Left ventricle myocardium superior (tissue), 1 donor: Measurements from ENCODE around the gene MOB3B. TPM values are rescaled to one million over a fixed set of nuclear protein-coding genes. Genes with fewer than 3 reads are reported as not detected.
A peak's percentile ranks its signal among the peaks of the same experiment; 100 is the strongest.
"Not testable (repeated sequence)": the region's sequence is repeated elsewhere in the genome, so short reads cannot be mapped to it uniquely, and the experiment has no call there.

Source experiments
- ATAC-seq: fragments of 200-7000 bp; cut with Tn5 transposase; one replicate; pipeline ENCODE4 v1.9.1; 2020; ENCODE audit warnings: mild to moderate bottlenecking, moderate library complexity
- DNase-seq: peaks from one replicate; pipeline ENCODE4 v3.0.0-alpha.2; 2020
- intact Hi-C: fragments of 100-400 bp; cut with micrococcal nuclease; formaldehyde crosslinking; loops from one replicate; pipeline ENCODE4 v1.11.0; 2022
- total RNA-seq: library from RNA; stranded (reverse); fragmentation: NEBNext Ultra II Directional; extraction: Animal tissue kit (Norgen Biotek cat#: 25700); gene quantifications from one replicate; pipeline ENCODE4 v1.2.1, GENCODE V29; 2021
- donor health status: DM: no; HTN: yes; CAD: no; lungs with severe emphysema.

Gene MOB3B
- total RNA-seq, 1 donor from 2014 or later: 1.7 TPM

- intact Hi-C loops: no loop called here
- no peak for DNase-seq
- peak; percentile 42 for ATAC-seq
Measured at GRCh38 chr9:27436234-27436633, 93.4 kb downstream of the MOB3B start.

GRCh38 chr9:27433631-27434325, 95.8 kb downstream of the MOB3B start:
- ATAC-seq (peak; percentile 34), DNase-seq (no peak)
- intact Hi-C loops: no loop called here

GRCh38 chr9:27432308-27432707, 97.3 kb downstream of the MOB3B start:
- intact Hi-C loops: no loop called here
- ATAC-seq: peak; percentile 19

GRCh38 chr9:27431543-27432147, 98.0 kb downstream of the MOB3B start:
- ATAC-seq: peak; percentile 47
- no peak for DNase-seq
- intact Hi-C loops: no loop called here

More at GRCh38 chr9:27432308-27432707, 97.3 kb downstream of the MOB3B start:
- no peak for DNase-seq

- intact Hi-C loops: no loop called here
- ATAC-seq (no peak), DNase-seq (no peak)
Measured at GRCh38 chr9:27430750-27431535, 98.7 kb downstream of the MOB3B start.

- intact Hi-C loops: no loop called here
- ATAC-seq (no peak), DNase-seq (no peak)
Measured at GRCh38 chr9:27429917-27430316, 99.7 kb downstream of the MOB3B start.

- ATAC-seq: no peak
- DNase-seq: no peak
- intact Hi-C loops: no loop called here
Measured at GRCh38 chr9:27429436-27429835, 100.2 kb downstream of the MOB3B start.

- intact Hi-C loops: no loop called here
- DNase-seq (no peak), ATAC-seq (no peak)
Measured at GRCh38 chr9:27428551-27428950, 101.1 kb downstream of the MOB3B start.

GRCh38 chr9:27427272-27427643, 102.4 kb downstream of the MOB3B start:
- peak; percentile 33 for ATAC-seq
- no peak for DNase-seq
- intact Hi-C loops: no loop called here

- intact Hi-C loops: no loop called here
- ATAC-seq (no peak), DNase-seq (no peak)
Measured at GRCh38 chr9:27426511-27427271, 102.9 kb downstream of the MOB3B start.

- intact Hi-C loops: no loop called here
- no peak for DNase-seq
- no peak for ATAC-seq
Measured at GRCh38 chr9:27425827-27426510, 103.6 kb downstream of the MOB3B start.

GRCh38 chr9:27423915-27424710, 105.5 kb downstream of the MOB3B start:
- DNase-seq (no peak), ATAC-seq (no peak)
- intact Hi-C loops: no loop called here

GRCh38 chr9:27422279-27422834, 107.3 kb downstream of the MOB3B start:
- intact Hi-C loops: no loop called here
- no peak for DNase-seq
- ATAC-seq: no peak

GRCh38 chr9:27421577-27421976, 108.0 kb downstream of the MOB3B start:
- DNase-seq (no peak), ATAC-seq (no peak)
- intact Hi-C loops: no loop called here

- ATAC-seq, DNase-seq, intact Hi-C loops: not testable (repeated sequence)
Measured at GRCh38 chr9:27419558-27419957, 110.1 kb downstream of the MOB3B start.

GRCh38 chr9:27414220-27414761, 115.3 kb downstream of the MOB3B start:
- peak; percentile 69 for DNase-seq
- intact Hi-C loops: no loop called here
- ATAC-seq: peak; percentile 94

- intact Hi-C loops: no loop called here
- DNase-seq (no peak), ATAC-seq (peak; percentile 40)
Measured at GRCh38 chr9:27413511-27414219, 115.9 kb downstream of the MOB3B start.
